Measurements from ENCODE around the gene DDN. TPM values are rescaled to one million over a fixed set of nuclear protein-coding genes. Genes with fewer than 3 reads are reported as not detected.

Gene DDN
- total and polyA plus RNA-seq, 2 donors (not counting 3 experiments of a cell fraction or from before 2014, with no cell fraction given), result 0.07 to 0.22 TPM

- Histone ChIP-seq H3K9ac (replicated peaks; ENCODE audit: extremely low read depth, insufficient read depth, low read length) (no peak overlapping the region), H3K79me2 (ENCODE audit: control insufficient read depth, insufficient read depth, low read length) (no peaks in the 10 kb centered on the region), H3K27ac (ENCODE audit: insufficient read depth, low read depth, low read length) (no peak overlapping the region), H3K27me3 (ENCODE audit: control insufficient read depth in 2 of 2, insufficient read depth in 2 of 2, low read length in 2 of 2) (no peaks in the 10 kb centered on the region), H3K9me3 (replicated peaks; ENCODE audit: control insufficient read depth, insufficient read depth, low read length) (no peaks in the 10 kb centered on the region), H2AFZ (ENCODE audit: low read depth, low read length) (no peak overlapping the region), H3K4me1 (ENCODE audit: control insufficient read depth, extremely low read depth, insufficient read depth, low read length) (no peaks in the 10 kb centered on the region), H3K4me3 (replicated peaks in 1 of 3; ENCODE audit: insufficient read depth in 1 of 3, low read depth in 1 of 3, low read length in 3 of 3) (no peak overlapping the region), H3K36me3 (ENCODE audit: control insufficient read depth in 2 of 2, extremely low read depth in 1 of 2, insufficient read depth in 2 of 2, low read length in 2 of 2) (peaks cover 37 to 68% of the 10 kb centered on the region in 2 experiments), H3K4me2 (ENCODE audit: insufficient read depth, low read length) (no peak overlapping the region), H4K20me1 (replicated peaks; ENCODE audit: control insufficient read depth, extremely low read depth, insufficient read depth, low read length) (no peaks in the 10 kb centered on the region), H3K9me1 (replicated peaks; ENCODE audit: control insufficient read depth, extremely low read depth, insufficient read depth, low read length) (no peaks in the 10 kb centered on the region)
- no peak for DNase-seq (ENCODE audit: low read depth, low spot score)
- BruUV-seq (replicated peaks), result no TSS peak
- dilution Hi-C loops (cut with MboI; ENCODE audit: extremely low pct_ligation_motif_present, low sequenced_read_pairs), result no loop called here
- ChIA-PET CTCF (interaction anchor here (1.3 to 1.5 kb wide), 2 partner anchors 8 to 16 kb away, joined by 7 to 8 read pairs; no protein-coding TSS in a partner anchor), POLR2A (no interaction called here)
- TF ChIP-seq FOS (IDR thresholded peaks at IDR 0.05; ENCODE audit: borderline replicate concordance, insufficient read depth, low read length) (no peak), POLR2AphosphoS5 (IDR thresholded peaks at IDR 0.05; ENCODE audit: insufficient read depth, low read depth, low read length) (no peak), GATA2 (IDR thresholded peaks at IDR 0.05; ENCODE audit: insufficient read depth, insufficient read length, low read depth, low read length) (no peak), JUN (IDR thresholded peaks at IDR 0.05; ENCODE audit: borderline replicate concordance, insufficient read depth, insufficient read length, low read depth) (no peak), MYC (IDR thresholded peaks at IDR 0.05; ENCODE audit: low read depth, low read length) (no peak), EZH2 (IDR thresholded peaks at IDR 0.05; ENCODE audit: borderline replicate concordance, low read depth, low read length, severe bottlenecking) (no peak), MAX (IDR thresholded peaks at IDR 0.05; ENCODE audit: insufficient read depth, insufficient read length) (no peak), POLR2A (IDR thresholded peaks at IDR 0.05; ENCODE audit: low read depth, low read length) (no peak)
- TF ChIP-seq, protein P1, sequence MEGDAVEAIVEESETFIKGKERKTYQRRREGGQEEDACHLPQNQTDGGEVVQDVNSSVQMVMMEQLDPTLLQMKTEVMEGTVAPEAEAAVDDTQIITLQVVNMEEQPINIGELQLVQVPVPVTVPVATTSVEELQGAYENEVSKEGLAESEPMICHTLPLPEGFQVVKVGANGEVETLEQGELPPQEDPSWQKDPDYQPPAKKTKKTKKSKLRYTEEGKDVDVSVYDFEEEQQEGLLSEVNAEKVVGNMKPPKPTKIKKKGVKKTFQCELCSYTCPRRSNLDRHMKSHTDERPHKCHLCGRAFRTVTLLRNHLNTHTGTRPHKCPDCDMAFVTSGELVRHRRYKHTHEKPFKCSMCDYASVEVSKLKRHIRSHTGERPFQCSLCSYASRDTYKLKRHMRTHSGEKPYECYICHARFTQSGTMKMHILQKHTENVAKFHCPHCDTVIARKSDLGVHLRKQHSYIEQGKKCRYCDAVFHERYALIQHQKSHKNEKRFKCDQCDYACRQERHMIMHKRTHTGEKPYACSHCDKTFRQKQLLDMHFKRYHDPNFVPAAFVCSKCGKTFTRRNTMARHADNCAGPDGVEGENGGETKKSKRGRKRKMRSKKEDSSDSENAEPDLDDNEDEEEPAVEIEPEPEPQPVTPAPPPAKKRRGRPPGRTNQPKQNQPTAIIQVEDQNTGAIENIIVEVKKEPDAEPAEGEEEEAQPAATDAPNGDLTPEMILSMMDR (IDR thresholded peaks at IDR 0.05; ENCODE audit: extremely low read depth in 1 of 2, insufficient read depth in 1 of 2, low read depth in 1 of 2, low read length in 2 of 2), result no peak
- no peak for FAIRE-seq
- intact Hi-C loops (cut with micrococcal nuclease), result no loop called here
Measured at GRCh38 chr12:49027846-49028555, 28.8 kb upstream of the DDN start.

All from endothelial cell of umbilical vein (primary cell).